Body of pancreas (tissue), 4 donors: ENCODE results near the gene UQCRHL.

Source experiments
- CTCF ChIP-seq, 7 experiments: fragments of 450-650 bp in 4 of 7; fragments of 200-600 bp in 3 of 7; sonication (generic) in 3 of 7; IDR thresholded peaks; one replicate each; pipeline ENCODE4 v1.5.1; 2016 to 2019; ENCODE audit warnings: antibody characterized with exemption in 7 of 7
- POLR2A ChIP-seq, 3 donors: fragments of 450-650 bp; IDR thresholded peaks; one replicate each; pipeline ENCODE4 v1.6.1; 2016; ENCODE audit warnings: antibody characterized with exemption in 3 of 3, mild to moderate bottlenecking in 2 of 3

DNA sequence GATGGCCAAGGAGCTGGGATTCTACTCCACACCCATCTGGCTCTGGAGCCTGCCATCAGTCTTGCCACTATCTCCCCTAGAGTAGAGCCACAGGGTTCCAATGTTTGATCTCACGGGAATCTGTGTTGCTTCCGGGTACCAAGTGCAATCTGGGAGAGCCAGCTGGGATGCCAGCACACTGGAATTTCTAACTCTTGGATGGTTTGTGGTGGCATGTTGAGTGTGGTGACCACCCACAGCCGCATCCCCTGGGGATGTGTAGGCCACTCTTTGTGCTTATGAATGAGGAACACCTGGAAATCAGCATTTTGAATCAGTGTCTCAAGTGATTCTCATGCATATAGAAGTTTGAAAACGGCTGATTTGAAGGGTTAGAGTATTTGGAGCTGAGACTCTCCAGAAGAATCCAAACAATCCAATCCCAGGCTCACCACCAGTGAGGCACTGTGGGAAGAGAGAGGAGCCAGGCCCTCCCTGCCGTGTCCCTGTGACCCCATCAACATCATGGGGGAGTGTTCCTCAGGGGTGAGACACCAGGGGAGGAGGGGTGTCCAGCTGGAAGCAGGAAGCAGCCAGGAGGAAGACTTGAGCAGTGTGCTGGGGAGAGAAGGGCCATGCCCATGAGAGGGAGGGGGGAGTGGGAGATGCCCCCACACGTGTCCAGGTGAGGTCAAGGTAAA is 35.5 kb downstream of the UQCRHL start:
- no peak for TF ChIP-seq CTCF (IDR thresholded peaks at IDR 0.05)
- no peak for TF ChIP-seq POLR2A (IDR thresholded peaks at IDR 0.05)
